HepG2 (cell line): ENCODE data around the gene PREX1. TPM values are rescaled to one million over a fixed set of nuclear protein-coding genes. Genes with fewer than 3 reads are reported as not detected.

ENCODE experiments used
- CBX1 ChIP-seq: IDR thresholded peaks from one replicate; pipeline ENCODE4 v1.6.1; 2016; ENCODE audit warnings: antibody characterized with exemption, low read depth
- FOXA1 ChIP-seq, 2 experiments: fragments of 450-650 bp in 1 of 2; sonication (generic) in 1 of 2; formaldehyde crosslinking in 1 of 2; IDR thresholded peaks; 2 replicates each; pipeline versions ENCODE4 v1.4.0 to v1.6.1; 2016 to 2020; ENCODE audit warnings: missing genetic modification reagents in 1 of 2
- FOXA3 ChIP-seq: IDR thresholded peaks from 2 replicates; pipeline ENCODE4 v1.6.1; 2016; ENCODE audit warnings: missing genetic modification reagents, missing compliant biosample characterization
- GPBP1L1 ChIP-seq: sonication (generic); formaldehyde crosslinking; IDR thresholded peaks from 2 replicates; pipeline ENCODE4 v1.5.0; 2020; ENCODE audit warnings: mild to moderate bottlenecking, missing genetic modification reagents
- MXD4 ChIP-seq: IDR thresholded peaks from 2 replicates; pipeline ENCODE4 v1.6.1; 2016; ENCODE audit warnings: mild to moderate bottlenecking, missing biosample characterization, missing genetic modification reagents
- MYNN ChIP-seq: sonication (generic); formaldehyde crosslinking; IDR thresholded peaks from 2 replicates; pipeline ENCODE4 v1.4.0; 2020; ENCODE audit warnings: mild to moderate bottlenecking, low read depth, missing genetic modification reagents
- SRSF1 ChIP-seq: fragments of 200-400 bp; formaldehyde crosslinking; optimal IDR thresholded peaks from 2 replicates; pipeline ENCODE3; 2017; ENCODE audit warnings: mild to moderate bottlenecking, low read depth, low read length, moderate library complexity
- TCF7L2 ChIP-seq: IDR thresholded peaks from 2 replicates; pipeline ENCODE4 v1.6.1; 2011; ENCODE audit warnings: mild to moderate bottlenecking, low read depth, low read length, moderate library complexity
- TMF1 ChIP-seq: sonication (generic); formaldehyde crosslinking; IDR thresholded peaks from 2 replicates; pipeline ENCODE4 v1.8.1; 2022; ENCODE audit warnings: low read depth, missing genetic modification reagents
- TSC22D2 ChIP-seq: sonication (generic); formaldehyde crosslinking; IDR thresholded peaks from 2 replicates; pipeline ENCODE4 v1.5.1; 2020; ENCODE audit warnings: missing genetic modification reagents, mild to moderate bottlenecking, borderline replicate concordance
- U2AF1 ChIP-seq: fragments of 200-400 bp; formaldehyde crosslinking; optimal IDR thresholded peaks from 2 replicates; pipeline ENCODE3; 2017; ENCODE audit warnings: mild to moderate bottlenecking, low read depth, low read length
- ZBTB1 ChIP-seq: sonication (generic); formaldehyde crosslinking; IDR thresholded peaks from 2 replicates; pipeline ENCODE4 v1.4.0; 2020; ENCODE audit warnings: missing genetic modification reagents, borderline replicate concordance
- ZC3H13 ChIP-seq: sonication (generic); formaldehyde crosslinking; IDR thresholded peaks from 2 replicates; pipeline ENCODE4 v1.8.1; 2023; ENCODE audit warnings: mild to moderate bottlenecking, missing genetic modification reagents, moderate library complexity
- ZNF543 ChIP-seq: sonication (generic); formaldehyde crosslinking; IDR thresholded peaks from 2 replicates; pipeline ENCODE4 v1.4.0; 2020; ENCODE audit warnings: mild to moderate bottlenecking, missing genetic modification reagents
- ZNF546 ChIP-seq: sonication (generic); formaldehyde crosslinking; conservative IDR thresholded peaks from 2 replicates; pipeline ENCODE4 v1.8.1; 2023; ENCODE audit warnings: mild to moderate bottlenecking, missing genetic modification reagents
- ZNF644 ChIP-seq: IDR thresholded peaks from 2 replicates; pipeline ENCODE4 v1.6.1; 2016; ENCODE audit warnings: low read depth
- ZNF724P ChIP-seq: sonication (generic); formaldehyde crosslinking; IDR thresholded peaks from 2 replicates; pipeline ENCODE4 v1.8.0; 2022; ENCODE audit warnings: missing genetic modification reagents, borderline replicate concordance
- ZNF746 ChIP-seq: sonication (generic); formaldehyde crosslinking; IDR thresholded peaks from 2 replicates; pipeline ENCODE4 v1.8.0; 2022; ENCODE audit warnings: mild to moderate bottlenecking, missing genetic modification reagents
- ZNF75D ChIP-seq: sonication (generic); formaldehyde crosslinking; IDR thresholded peaks from 2 replicates; pipeline ENCODE4 v1.8.1; 2023; ENCODE audit warnings: missing genetic modification reagents, mild to moderate bottlenecking, borderline replicate concordance
- ZNF773 ChIP-seq: sonication (generic); formaldehyde crosslinking; IDR thresholded peaks from 2 replicates; pipeline ENCODE4 v1.4.0; 2020; ENCODE audit warnings: missing genetic modification reagents, borderline replicate concordance
- ZNF777 ChIP-seq: sonication (generic); formaldehyde crosslinking; IDR thresholded peaks from 2 replicates; pipeline ENCODE4 v1.4.0; 2020; ENCODE audit warnings: missing genetic modification reagents
- polyA plus RNA-seq, 8 experiments: library from polyadenylated mRNA; depleted of rRNA in 3 of 8; stranded (reverse) in 7 of 8; unstranded in 1 of 8; fragments of >200 nt; fragmentation: Illumina TruSeq in 4 of 8; extraction: Trizol in 4 of 8; gene quantifications; 2 replicates each; pipeline versions ENCODE4 v1.2.1 to v1.2.3, GENCODE V29; 2011 to 2016; ENCODE audit warnings: low read depth in 4 of 8, missing spikeins in 1 of 8, mixed read lengths in 1 of 8; ENCODE audit not compliant: insufficient read depth in 1 of 8
- total RNA-seq, 5 experiments: library from RNA; depleted of rRNA; stranded (reverse); fragments of >200 nt; fragmentation: Illumina TruSeq; extraction: Trizol; gene quantifications; 2 replicates each; pipeline ENCODE4 v1.2.3, GENCODE V29; 2016; ENCODE audit warnings: low read depth in 1 of 5
- TF ChIP-seq, protein P1 (sequence below): sonication (generic); formaldehyde crosslinking; IDR thresholded peaks from 2 replicates; pipeline ENCODE4 v1.8.0; 2022; ENCODE audit warnings: mild to moderate bottlenecking, missing genetic modification reagents; ENCODE audit not compliant: insufficient replicate concordance
- TF ChIP-seq, protein P2 (sequence below): sonication (generic); formaldehyde crosslinking; IDR thresholded peaks from 2 replicates; pipeline ENCODE4 v1.8.1; 2022; ENCODE audit warnings: low read depth, mild to moderate bottlenecking, missing genetic modification reagents

The PREX1 gene
- total and polyA plus RNA-seq, 2 of the 13 experiments (the other 11 are each of a cell fraction or from before 2014, with no cell fraction given) = 0.02 to 0.04 TPM

DNA sequence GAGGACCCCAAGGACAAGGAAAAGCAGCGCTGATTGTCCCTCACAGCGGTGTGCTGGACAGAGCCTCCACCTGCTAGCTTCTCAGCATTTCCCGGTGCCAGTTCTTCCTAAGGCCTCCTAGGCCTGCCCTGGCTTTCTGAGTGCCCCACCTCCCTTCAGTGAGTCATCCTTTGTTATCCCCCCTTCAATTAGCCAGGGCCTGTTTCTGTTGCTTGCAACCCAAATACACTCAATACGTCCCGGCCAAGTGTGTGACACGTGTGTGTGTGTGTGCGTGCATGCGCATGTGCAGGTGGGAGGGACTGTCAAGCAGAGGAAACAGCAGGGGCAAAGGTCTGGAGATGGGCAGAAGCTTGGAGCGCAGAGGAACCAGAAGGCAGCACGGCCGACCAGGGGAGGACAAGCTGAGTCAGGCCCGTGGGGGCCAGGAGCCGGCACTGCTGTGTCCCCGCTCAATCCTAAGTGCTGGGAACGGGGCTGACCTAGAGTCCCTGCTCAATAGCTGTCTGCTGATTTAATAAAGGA lies 159.8 kb downstream of the PREX1 start (continued):
- no peak for TF ChIP-seq TCF7L2
- TF ChIP-seq CBX1 = no peak
- TF ChIP-seq ZNF724P = 0 out of 2 replicates have a peak, but pooled peaks have one; percentile 21
- no peak for TF ChIP-seq ZNF543 (CRISPR knock-in tag)
- TF ChIP-seq ZBTB1 (CRISPR knock-in tag) = no peak
- TF ChIP-seq, protein P1, sequence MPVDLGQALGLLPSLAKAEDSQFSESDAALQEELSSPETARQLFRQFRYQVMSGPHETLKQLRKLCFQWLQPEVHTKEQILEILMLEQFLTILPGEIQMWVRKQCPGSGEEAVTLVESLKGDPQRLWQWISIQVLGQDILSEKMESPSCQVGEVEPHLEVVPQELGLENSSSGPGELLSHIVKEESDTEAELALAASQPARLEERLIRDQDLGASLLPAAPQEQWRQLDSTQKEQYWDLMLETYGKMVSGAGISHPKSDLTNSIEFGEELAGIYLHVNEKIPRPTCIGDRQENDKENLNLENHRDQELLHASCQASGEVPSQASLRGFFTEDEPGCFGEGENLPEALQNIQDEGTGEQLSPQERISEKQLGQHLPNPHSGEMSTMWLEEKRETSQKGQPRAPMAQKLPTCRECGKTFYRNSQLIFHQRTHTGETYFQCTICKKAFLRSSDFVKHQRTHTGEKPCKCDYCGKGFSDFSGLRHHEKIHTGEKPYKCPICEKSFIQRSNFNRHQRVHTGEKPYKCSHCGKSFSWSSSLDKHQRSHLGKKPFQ (CRISPR knock-in tag) = no peak
- 0 out of 2 replicates have a peak, but pooled peaks have one; percentile 61 for TF ChIP-seq ZNF746 (CRISPR knock-in tag)
- peak; percentile 23; the same call in 1 of the 2 replicates for TF ChIP-seq ZNF777
- TF ChIP-seq SRSF1 = no peak
- TF ChIP-seq ZNF546 (CRISPR knock-in tag) = no peak
- TF ChIP-seq ZNF75D (CRISPR knock-in tag) = no peak
- 0 out of 2 replicates have a peak, but pooled peaks have one; percentile 17 for TF ChIP-seq ZNF773
- no peak for TF ChIP-seq GPBP1L1
- no peak for TF ChIP-seq FOXA1 (IDR thresholded peaks at IDR 0.05)
- 0 out of 2 replicates have a peak, but pooled peaks have one; percentile 6 for TF ChIP-seq FOXA1 (CRISPR knock-in tag; IDR thresholded peaks at IDR 0.05)
- TF ChIP-seq, protein P2, sequence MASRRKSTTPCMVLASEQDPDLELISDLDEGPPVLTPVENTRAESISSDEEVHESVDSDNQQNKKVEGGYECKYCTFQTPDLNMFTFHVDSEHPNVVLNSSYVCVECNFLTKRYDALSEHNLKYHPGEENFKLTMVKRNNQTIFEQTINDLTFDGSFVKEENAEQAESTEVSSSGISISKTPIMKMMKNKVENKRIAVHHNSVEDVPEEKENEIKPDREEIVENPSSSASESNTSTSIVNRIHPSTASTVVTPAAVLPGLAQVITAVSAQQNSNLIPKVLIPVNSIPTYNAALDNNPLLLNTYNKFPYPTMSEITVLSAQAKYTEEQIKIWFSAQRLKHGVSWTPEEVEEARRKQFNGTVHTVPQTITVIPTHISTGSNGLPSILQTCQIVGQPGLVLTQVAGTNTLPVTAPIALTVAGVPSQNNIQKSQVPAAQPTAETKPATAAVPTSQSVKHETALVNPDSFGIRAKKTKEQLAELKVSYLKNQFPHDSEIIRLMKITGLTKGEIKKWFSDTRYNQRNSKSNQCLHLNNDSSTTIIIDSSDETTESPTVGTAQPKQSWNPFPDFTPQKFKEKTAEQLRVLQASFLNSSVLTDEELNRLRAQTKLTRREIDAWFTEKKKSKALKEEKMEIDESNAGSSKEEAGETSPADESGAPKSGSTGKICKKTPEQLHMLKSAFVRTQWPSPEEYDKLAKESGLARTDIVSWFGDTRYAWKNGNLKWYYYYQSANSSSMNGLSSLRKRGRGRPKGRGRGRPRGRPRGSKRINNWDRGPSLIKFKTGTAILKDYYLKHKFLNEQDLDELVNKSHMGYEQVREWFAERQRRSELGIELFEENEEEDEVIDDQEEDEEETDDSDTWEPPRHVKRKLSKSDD = no peak
- no peak for TF ChIP-seq ZNF644 (CRISPR knock-in tag)
- no peak for TF ChIP-seq MYNN (CRISPR knock-in tag)
- TF ChIP-seq MXD4 (CRISPR knock-in tag) = no peak
- no peak for TF ChIP-seq U2AF1
- TF ChIP-seq TMF1 (CRISPR knock-in tag) = no peak
- TF ChIP-seq TSC22D2 (CRISPR knock-in tag) = no peak
- TF ChIP-seq FOXA3 (CRISPR knock-in tag) = peak; percentile 32; the same call in 1 of the 2 replicates
- no peak for TF ChIP-seq ZC3H13
